Lower leg skin (tissue), 4 donors: Measurements from ENCODE around the gene DDX3Y. TPM values are rescaled to one million over a fixed set of nuclear protein-coding genes. Genes with fewer than 3 reads are reported as not detected.

Experiments
- DNase-seq, 2 donors: peaks; one replicate each; pipeline ENCODE4 v3.0.0-alpha.2; 2019; ENCODE audit warnings: low spot score in 2 of 2
- H3K4me3 ChIP-seq: fragments of 200-600 bp; sonication (generic); 2 replicates; pipeline ENCODE4 v1.5.1; 2017; ENCODE audit warnings: mild to moderate bottlenecking, low read depth; ENCODE audit not compliant: poor library complexity, severe bottlenecking
- CTCF ChIP-seq, 3 donors: fragments of 450-650 bp; IDR thresholded peaks; one replicate each; pipeline ENCODE4 v1.5.1; 2016; ENCODE audit warnings: antibody characterized with exemption in 3 of 3, mild to moderate bottlenecking in 3 of 3, moderate library complexity in 2 of 3
- POLR2A ChIP-seq, 2 donors: fragments of 450-650 bp; IDR thresholded peaks; one replicate each; pipeline ENCODE4 v1.6.1; 2016 to 2017; ENCODE audit warnings: antibody characterized with exemption in 2 of 2, mild to moderate bottlenecking in 1 of 2, moderate library complexity in 1 of 2
- WGBS, 2 donors: methylation state at CpG; one replicate each; pipeline ENCODE4 v1.1.5; 2018; 5-methylcytosine and 5-hydroxymethylcytosine counted together
- intact Hi-C: fragments of 100-400 bp; cut with DNase I; formaldehyde crosslinking; loops from one replicate; pipeline ENCODE4 v1.15.0; 2023; ENCODE audit warnings: low total_unique reads
- total RNA-seq, 4 donors: library from RNA; depleted of rRNA; stranded (reverse); fragments of >200 nt; gene quantifications; one replicate each; pipeline ENCODE4 v1.1.0, GENCODE V29; 2016

Gene DDX3Y
- 10 to 100 TPM in 2 of 4 donors, under 1 TPM in 2; 0.08 to 46.3 (median 16.3) TPM for total RNA-seq

DNA sequence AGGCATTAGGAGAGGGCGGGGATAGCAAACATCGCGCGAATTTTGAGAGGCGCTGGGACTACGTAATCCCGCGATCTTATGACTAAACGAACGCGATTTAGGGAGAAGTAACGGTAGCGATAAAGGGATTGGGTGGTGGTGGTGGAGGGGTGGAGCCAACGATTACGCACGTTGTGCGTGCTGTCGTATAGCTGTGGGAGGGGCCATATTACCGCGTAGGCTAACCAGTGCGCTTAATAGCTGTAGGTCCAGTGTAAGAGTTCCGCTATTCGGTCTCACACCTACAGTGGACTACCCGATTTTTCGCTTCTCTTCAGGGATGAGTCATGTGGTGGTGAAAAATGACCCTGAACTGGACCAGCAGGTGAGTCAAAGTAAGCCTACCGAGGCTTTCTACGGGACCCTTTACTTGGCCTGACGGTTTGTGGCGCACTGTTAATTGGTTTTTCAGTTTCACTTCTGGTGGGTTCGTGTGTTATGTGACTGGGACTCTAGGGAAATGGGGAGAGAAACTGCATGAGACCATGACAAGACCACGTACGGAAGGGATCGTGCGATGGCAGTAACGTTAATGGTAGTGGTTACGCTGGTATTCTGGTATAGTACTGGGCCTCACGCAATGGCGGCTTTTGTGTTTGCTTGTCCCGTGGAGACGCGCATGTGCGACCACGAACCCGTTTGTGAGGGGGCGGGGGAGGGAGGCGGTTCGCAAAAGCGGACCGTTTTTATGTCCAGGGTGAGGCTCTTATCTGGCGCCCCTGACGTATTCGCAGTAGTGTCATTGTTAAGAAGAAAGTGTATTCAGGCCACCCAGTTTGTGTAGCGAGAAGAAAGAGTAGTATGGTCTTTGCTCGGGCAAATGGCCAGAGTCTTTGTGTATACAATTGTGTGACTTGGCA, at the start of gene DDX3Y:
DDX3Y (plus strand) TSS at position 251 of the 899 bp plus-strand sequence; CDS start at position 320, 69 bp downstream.
- H3K4me3 ChIP-seq, result peak within 1 kb of the TSS; percentile 45
- intact Hi-C loops, result no loop called here
- DNase-seq, result peak in 1 of 2 donors; percentile 87
- no peak for TF ChIP-seq CTCF (IDR thresholded peaks at IDR 0.05)
- no peak for TF ChIP-seq POLR2A (IDR thresholded peaks at IDR 0.05)
- WGBS, 2 donors, result 0% methylated on average over 51 of the region's 54 CpGs; no CpG with 5 or more reads in 1 of the 2 donors

DNA sequence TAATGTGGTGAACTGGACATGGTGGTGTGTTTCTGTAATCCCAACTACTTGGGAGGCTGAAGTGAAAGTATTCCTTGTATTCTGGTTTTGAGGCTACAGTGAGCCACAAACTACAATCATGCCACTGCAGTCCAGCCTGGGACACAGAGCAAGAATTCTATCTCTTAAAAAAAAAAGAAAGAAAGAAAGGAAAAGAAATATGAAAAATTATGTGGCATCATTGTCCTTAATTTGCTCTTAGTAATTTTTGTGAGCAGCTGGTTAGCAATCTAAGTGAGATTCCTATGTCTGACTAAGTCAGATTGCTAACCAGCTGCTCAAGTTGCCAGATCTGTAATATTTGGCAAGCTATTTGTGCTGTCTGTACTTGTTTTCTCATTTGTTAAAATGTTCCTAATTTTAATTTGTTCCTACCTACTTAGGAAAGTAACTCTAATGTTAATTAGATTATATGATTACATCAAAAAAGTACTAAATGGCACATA, 48.8 kb upstream of the DDX3Y start:
- no peak overlapping the region for H3K4me3 ChIP-seq
- DNase-seq, result no peak
- TF ChIP-seq POLR2A (IDR thresholded peaks at IDR 0.05), result no peak
- TF ChIP-seq CTCF (IDR thresholded peaks at IDR 0.05), result no peak
- intact Hi-C loops, result no loop called here

DNA sequence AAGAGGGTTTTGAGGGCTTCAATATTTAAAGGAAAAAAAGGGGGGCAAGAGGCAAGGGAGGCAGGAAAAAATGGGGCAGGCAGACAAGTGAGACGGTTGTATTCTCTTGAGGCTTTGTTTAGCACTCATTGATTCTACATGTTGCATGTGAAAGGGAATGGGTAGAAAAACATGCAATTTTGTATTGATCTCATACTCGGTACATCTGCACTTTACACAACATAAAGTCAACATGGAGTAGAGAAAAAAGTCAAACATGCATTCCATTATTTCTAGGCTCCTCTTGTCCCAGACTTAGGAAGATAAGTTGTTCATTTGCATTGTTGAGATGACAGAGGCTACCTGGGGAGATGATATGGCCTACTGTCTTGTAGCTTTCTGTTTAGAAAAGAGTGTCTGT, 36.7 kb upstream of the DDX3Y start:
- TF ChIP-seq POLR2A (IDR thresholded peaks at IDR 0.05) (no peak), CTCF (IDR thresholded peaks at IDR 0.05) (no peak)
- no peak for DNase-seq
- 90% methylated on average over 2 of the region's 2 CpGs; no CpG with 5 or more reads in 1 of the 2 donors for WGBS, 2 donors
- H3K4me3 ChIP-seq, result no peak overlapping the region
- intact Hi-C loops, result no loop called here

DNA sequence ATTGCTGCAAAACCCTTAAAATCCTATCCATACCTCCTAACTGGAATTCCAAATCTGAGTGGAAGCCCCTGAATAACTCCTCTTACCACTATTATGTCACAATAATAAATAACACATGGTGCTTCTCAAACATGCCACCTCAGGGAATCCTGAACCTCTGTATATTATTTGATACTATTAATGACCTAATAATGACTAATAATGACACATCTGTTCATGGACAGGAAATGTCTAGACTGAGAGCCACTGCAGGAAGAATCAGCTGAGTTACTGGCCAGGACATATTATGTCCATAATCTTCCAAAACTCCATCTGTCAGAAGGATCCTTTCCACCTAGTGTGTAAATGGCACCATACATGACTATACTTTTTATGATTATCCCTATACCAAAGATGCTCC, 7.7 kb upstream of the DDX3Y start:
- no peak for DNase-seq
- intact Hi-C loops, result no loop called here
- no peak overlapping the region for H3K4me3 ChIP-seq
- TF ChIP-seq CTCF (IDR thresholded peaks at IDR 0.05) (no peak), POLR2A (IDR thresholded peaks at IDR 0.05) (no peak)

GRCh38 chrY:12898604-12899003, 6.1 kb upstream of the DDX3Y start:
- DNase-seq, result no peak
- WGBS, 2 donors, result 38% methylated on average over 2 of the region's 2 CpGs; no CpG with 5 or more reads in 1 of the 2 donors
- no peak for TF ChIP-seq CTCF (IDR thresholded peaks at IDR 0.05)
- TF ChIP-seq POLR2A (IDR thresholded peaks at IDR 0.05), result no peak
- intact Hi-C loops, result no loop called here
- no peak overlapping the region for H3K4me3 ChIP-seq
